ENCODE results near the gene TM2D1. TPM values are rescaled to one million over a fixed set of nuclear protein-coding genes. Genes with fewer than 3 reads are reported as not detected.

The TM2D1 gene
- polyA plus RNA-seq, 1 donor from 2014 or later = 161 TPM

GRCh38 chr1:61741711-61742619, 17.0 kb upstream of the TM2D1 start, which contains the start of gene PATJ:
PATJ (plus strand) TSS chr1:61742480; CDS start chr1:61762893, 20,413 bp downstream.
- Histone ChIP-seq H3K9me2 (ENCODE audit: insufficient read depth, low read length) (no peaks in the 10 kb centered on the region), H3K36me3 (ENCODE audit: insufficient read depth, low read length) (no peaks in the 10 kb centered on the region), H3K27me3 (ENCODE audit: insufficient read depth, low read depth, low read length) (peaks cover 4% of the 10 kb centered on the region), H4K20me1 (ENCODE audit: insufficient read depth) (no peaks in the 10 kb centered on the region), H3K9ac (ENCODE audit: low read length) (peak within 1 kb of the TSS; percentile 71), H3K9me3 (ENCODE audit: low read length) (no peaks in the 10 kb centered on the region), H3K27ac (ENCODE audit: low read length) (peak within 1 kb of the TSS; percentile 16), H3K4me2 (ENCODE audit: low read length) (peak within 1 kb of the TSS; percentile 76), H3F3A (ENCODE audit: insufficient read depth, low read length, poor library complexity, severe bottlenecking) (no peaks in the 10 kb centered on the region), H2AFZ (ENCODE audit: low read depth, low read length) (peak within 1 kb of the TSS; percentile 87), H3K79me2 (replicated peaks; ENCODE audit: insufficient read depth, low read length) (no peaks in the 10 kb centered on the region), H3K4me3 (ENCODE audit: low read length) (peak within 1 kb of the TSS; percentile 69)
- TF ChIP-seq TAF1 (IDR thresholded peaks at IDR 0.05; ENCODE audit: low read depth) (no peak), EP300 (conservative IDR thresholded peaks at IDR 0.05; ENCODE audit: poor library complexity, severe bottlenecking) (no peak), CTCF (IDR thresholded peaks at IDR 0.05; ENCODE audit: poor library complexity, severe bottlenecking) (no peak)

DNA sequence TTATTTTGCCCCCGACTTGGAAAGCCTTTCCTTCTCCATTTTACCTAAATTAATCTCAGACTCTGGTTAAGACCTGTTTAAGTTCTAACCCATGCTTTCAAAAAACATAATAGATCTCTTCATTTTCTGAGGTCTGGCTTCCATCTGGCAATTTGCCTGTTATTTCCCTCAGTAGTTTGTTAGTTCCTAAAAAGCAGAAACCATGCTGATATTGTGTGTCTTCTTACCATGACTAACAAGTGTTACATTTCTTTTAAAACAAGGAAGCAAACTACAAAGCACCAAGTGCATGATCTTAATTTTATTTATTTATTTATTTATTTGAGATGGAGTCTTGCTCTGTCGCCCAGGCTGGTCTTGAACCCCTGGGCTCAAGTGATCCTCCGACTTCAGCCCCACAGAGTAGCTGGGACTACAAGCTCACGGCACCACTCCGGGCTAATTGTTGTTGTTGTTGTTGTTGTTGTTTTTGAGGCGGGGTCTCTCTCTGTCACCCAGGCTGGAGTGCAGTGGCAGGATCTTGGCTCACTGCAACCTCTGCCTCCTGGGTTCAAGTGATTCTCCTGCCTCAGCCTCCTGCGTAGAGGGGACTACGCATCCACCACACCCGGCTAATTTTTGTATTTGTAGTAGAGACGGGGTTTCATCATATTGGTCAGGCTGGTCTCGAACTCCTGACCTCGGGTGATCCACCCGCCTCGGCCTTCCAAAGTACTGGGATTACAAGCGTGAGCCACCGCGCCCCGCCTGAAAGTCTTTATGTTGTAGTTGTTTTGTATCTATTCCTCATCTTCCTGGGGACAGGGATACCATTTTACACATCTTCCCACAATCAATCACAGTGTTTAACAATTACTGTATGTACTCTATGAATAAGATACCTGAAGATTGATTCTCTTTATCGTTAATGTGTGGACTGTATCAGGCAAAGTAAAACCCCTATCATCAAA, 16.1 kb upstream of the TM2D1 start:
- H3K9me3 ChIP-seq (ENCODE audit: low read length) = no peaks in the 10 kb centered on the region
- no peak for TF ChIP-seq EP300 (conservative IDR thresholded peaks at IDR 0.05; ENCODE audit: poor library complexity, severe bottlenecking)
- no peak for TF ChIP-seq EZH2 (IDR thresholded peaks at IDR 0.05; ENCODE audit: borderline replicate concordance, insufficient read depth, low read length, poor library complexity, severe bottlenecking)
- TF ChIP-seq CTCF (IDR thresholded peaks at IDR 0.05; ENCODE audit: poor library complexity, severe bottlenecking) = no peak
- no peak for TF ChIP-seq POLR2AphosphoS5 (IDR thresholded peaks at IDR 0.05)
- TF ChIP-seq REST (IDR thresholded peaks at IDR 0.05; ENCODE audit: borderline replicate concordance) = no peak
- no peak for TF ChIP-seq MXI1 (conservative IDR thresholded peaks at IDR 0.05; ENCODE audit: poor library complexity, severe bottlenecking)
- TF ChIP-seq RAD21 (conservative IDR thresholded peaks at IDR 0.05) = no peak
- H3K4me3 ChIP-seq (ENCODE audit: low read length) = peak overlapping the region; percentile 69
- no peaks in the 10 kb centered on the region for H3K79me2 ChIP-seq (replicated peaks; ENCODE audit: insufficient read depth, low read length)
- H3F3A ChIP-seq (ENCODE audit: insufficient read depth, low read length, poor library complexity, severe bottlenecking) = no peaks in the 10 kb centered on the region
- no peaks in the 10 kb centered on the region for H3K9me2 ChIP-seq (ENCODE audit: insufficient read depth, low read length)
- H3K4me2 ChIP-seq (ENCODE audit: low read length) = peak overlapping the region; percentile 76
- no peaks in the 10 kb centered on the region for H3K36me3 ChIP-seq (ENCODE audit: insufficient read depth, low read length)
- peak overlapping the region; percentile 71 for H3K9ac ChIP-seq (ENCODE audit: low read length)
- peaks cover 4% of the 10 kb centered on the region for H3K27me3 ChIP-seq (ENCODE audit: insufficient read depth, low read depth, low read length)
- H3K27ac ChIP-seq (ENCODE audit: low read length) = no peak overlapping the region
- peak overlapping the region; percentile 80 for H2AFZ ChIP-seq (ENCODE audit: low read depth, low read length)
- no peaks in the 10 kb centered on the region for H4K20me1 ChIP-seq (ENCODE audit: insufficient read depth)

Data from neural cell (in vitro differentiated cells).